Right lobe of liver (tissue), 6 donors: ENCODE measurements around the gene PTPRCAP. TPM values are rescaled to one million over a fixed set of nuclear protein-coding genes. Genes with fewer than 3 reads are reported as not detected.
"Not testable (repeated sequence)": the region's sequence is repeated elsewhere in the genome, so short reads cannot be mapped to it uniquely, and the experiment has no call there.

Experiments
- ATAC-seq, 4 donors: fragments of 200-7000 bp; cut with Tn5 transposase; one replicate each; pipeline ENCODE4 v1.9.1; 2020; ENCODE audit warnings: mild to moderate bottlenecking in 4 of 4, moderate library complexity in 4 of 4
- DNase-seq, 3 donors: peaks; one replicate each; pipeline ENCODE4 v3.0.0-alpha.2; 2020
- H3K27ac ChIP-seq, 3 donors: fragments of 200-600 bp; one replicate each; pipeline ENCODE4 v1.8.0; 2022
- H3K27me3 ChIP-seq, 2 donors: fragments of 200-600 bp; one replicate each; pipeline ENCODE4 v1.8.0; 2022
- H3K36me3 ChIP-seq, 4 donors: fragments of 200-600 bp; sonication (generic) in 1 of 4; one replicate each; pipeline versions ENCODE4 v1.5.1 to v1.8.0; 2017 to 2022; ENCODE audit warnings: control low read depth in 1 of 4
- H3K4me1 ChIP-seq, 4 donors: fragments of 200-600 bp; sonication (generic) in 1 of 4; one replicate each; pipeline versions ENCODE4 v1.5.1 to v1.8.0; 2017 to 2022; ENCODE audit warnings: control low read depth in 1 of 4
- H3K4me3 ChIP-seq, 3 donors: fragments of 200-600 bp; one replicate each; pipeline ENCODE4 v1.8.0; 2022
- H3K9me3 ChIP-seq, 4 donors: fragments of 200-600 bp; sonication (generic) in 1 of 4; one replicate each; pipeline versions ENCODE4 v1.5.1 to v1.8.0; 2017 to 2022; ENCODE audit warnings: control low read depth in 1 of 4
- CTCF ChIP-seq, 4 donors: fragments of 200-600 bp in 3 of 4; fragments of 450-650 bp in 1 of 4; IDR thresholded peaks; one replicate each; pipeline versions ENCODE4 v1.5.1 to v1.8.0; 2016 to 2022; ENCODE audit warnings: antibody characterized with exemption in 4 of 4, mild to moderate bottlenecking in 2 of 4
- POLR2A ChIP-seq: fragments of 450-650 bp; IDR thresholded peaks from one replicate; pipeline ENCODE4 v1.6.1; 2017; ENCODE audit warnings: antibody characterized with exemption, mild to moderate bottlenecking
- WGBS: methylation state at CpG from one replicate; pipeline ENCODE4 v1.1.6; 2018; ENCODE audit warnings: low coverage, low lambda C conversion rate; ENCODE audit not compliant: insufficient coverage; ENCODE audit errors: missing lambda C conversion rate; 5-methylcytosine and 5-hydroxymethylcytosine counted together
- intact Hi-C, 2 donors: fragments of 100-400 bp; cut with DNase I; formaldehyde crosslinking; loops; one replicate each; pipeline versions ENCODE4 v1.11.2 to v1.14.1; 2022
- total RNA-seq, 6 experiments: library from RNA; depleted of rRNA in 2 of 6; stranded (reverse); fragments of >200 nt in 2 of 6; fragmentation: NEBNext Ultra II Directional in 3 of 6; extraction: Animal tissue kit (Norgen Biotek cat#: 25700) in 3 of 6; gene quantifications; one replicate each; pipeline versions ENCODE4 v1.1.0 to v1.2.4, GENCODE V29; 2016 to 2023
- donor health status: DM: no; HTN: yes; CAD: no.
- donor health status: DM: no; HTN: no; CAD: no.
- donor health status: DM: no; HTN: no; CAD: no.
- donor health status: DM: no; HTN: yes; CAD: no.
- donor health status: DM: no; HTN: yes; CAD: no.

Gene PTPRCAP
- total RNA-seq, 6 experiments from 2014 or later, result 0.72 to 2.8 (median 2.1) TPM

- 25% methylated on average over 8 of the region's 13 CpGs for WGBS
- intact Hi-C loops, result no loop called here
- Histone ChIP-seq H3K27me3 (no peaks in the 10 kb centered on the region), H3K27ac (peak overlapping the region in 1 of 3 donors; percentile 38), H3K4me3 (peak overlapping the region in 1 of 3 donors; percentile 44), H3K9me3 (no peaks in the 10 kb centered on the region), H3K36me3 (peaks cover 0 to 7% (median 0%) of the 10 kb centered on the region in 4 donors), H3K4me1 (peaks cover 0 to 24% (median 5%) of the 10 kb centered on the region in 4 donors)
- TF ChIP-seq CTCF (IDR thresholded peaks at IDR 0.05) (no peak), POLR2A (no peak)
- peak in 1 of 3 donors; percentile 46 for DNase-seq
- no peak for ATAC-seq
Measured at GRCh38 chr11:67404515-67405195, 32.8 kb downstream of the PTPRCAP start.

DNA sequence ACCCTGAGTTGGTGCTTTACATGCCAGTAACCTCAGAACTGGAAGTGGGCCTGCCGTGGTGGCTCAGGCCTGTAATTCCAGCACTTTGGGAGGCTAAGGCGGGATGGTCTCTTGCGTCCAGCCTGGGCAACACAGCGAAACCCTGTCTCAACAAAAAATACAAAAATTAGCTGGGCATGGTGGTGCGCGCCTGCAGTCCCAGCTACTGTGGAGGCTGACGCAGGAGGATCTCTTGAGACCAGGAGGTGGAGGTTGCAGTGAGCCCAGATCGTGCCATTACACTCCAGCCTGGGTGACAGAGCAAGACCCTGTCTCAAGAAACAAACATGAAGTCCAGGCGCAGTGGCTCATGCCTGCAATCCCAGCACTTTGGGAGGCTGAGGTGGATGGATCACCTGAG lies 34.4 kb downstream of the PTPRCAP start:
- H3K27ac ChIP-seq, H3K9me3 ChIP-seq, DNase-seq, H3K4me3 ChIP-seq, intact Hi-C loops, H3K27me3 ChIP-seq, ATAC-seq: not testable (repeated sequence)
- Histone ChIP-seq H3K4me1 (peaks cover 0 to 24% (median 5%) of the 10 kb centered on the region in 4 donors), H3K36me3 (peaks cover 0 to 22% (median 9%) of the 10 kb centered on the region in 4 donors)
- 85% methylated on average over 6 of the region's 9 CpGs for WGBS

DNA sequence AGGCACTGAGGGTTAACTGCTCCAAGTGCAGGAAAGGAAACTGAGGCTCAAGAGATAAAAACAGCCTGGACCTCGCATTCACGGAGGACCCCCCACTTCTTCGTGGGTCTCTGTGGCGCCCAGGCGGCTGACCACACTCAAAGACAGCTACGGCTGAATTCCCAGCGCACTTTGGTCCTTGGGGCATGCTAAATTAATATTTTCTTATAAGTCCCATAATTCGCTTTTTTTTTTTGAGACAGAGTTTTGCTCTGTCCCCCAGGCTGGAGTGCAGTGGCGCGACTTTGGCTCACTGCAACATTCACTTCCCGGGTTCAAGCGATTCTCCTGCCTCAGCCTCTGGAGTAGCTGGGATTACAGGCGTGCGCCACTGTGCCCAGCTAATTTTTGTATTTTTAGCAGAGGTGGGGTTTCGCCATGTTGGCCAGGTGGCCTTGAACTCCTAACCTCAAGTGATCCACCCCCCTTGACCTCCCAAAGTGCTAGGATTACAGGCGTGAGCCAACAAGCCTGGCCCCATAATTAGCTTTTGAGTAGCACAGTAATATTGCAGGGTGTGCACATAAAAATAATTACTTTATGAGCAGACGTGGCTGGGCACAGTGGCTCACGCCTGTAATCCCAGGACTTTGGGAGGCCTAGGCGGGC lies 35.2 kb downstream of the PTPRCAP start:
- WGBS, result 58% methylated on average over 15 of the region's 19 CpGs
- DNase-seq, H3K27me3 ChIP-seq, intact Hi-C loops, H3K9me3 ChIP-seq, ATAC-seq: not testable (repeated sequence)
- H3K36me3 ChIP-seq, result peaks cover 3 to 30% (median 14%) of the 10 kb centered on the region in 4 donors
- H3K4me3 ChIP-seq, result peak overlapping the region in 2 of 3 donors; percentile 26 to 98
- H3K27ac ChIP-seq, result peak overlapping the region in 2 of 3 donors; percentile 73 to 88
- H3K4me1 ChIP-seq, result peaks cover 0 to 24% (median 5%) of the 10 kb centered on the region in 4 donors

- peaks cover 0 to 24% (median 5%) of the 10 kb centered on the region in 4 donors for H3K4me1 ChIP-seq
- WGBS, result 0% methylated on average over 9 of the region's 73 CpGs
- peak; percentile 93 to 95 (median 94) for DNase-seq
Measured at GRCh38 chr11:67401495-67402191, 35.8 kb downstream of the PTPRCAP start, which contains the start of gene PPP1CA. TSS of gene PPP1CA (minus strand) at chr11:67401858. CDS start at chr11:67401782, 76 bp downstream.

More at GRCh38 chr11:67401495-67402191, 35.8 kb downstream of the PTPRCAP start, which contains the start of gene PPP1CA:
- Histone ChIP-seq H3K27me3 (no peaks in the 10 kb centered on the region), H3K9me3 (no peaks in the 10 kb centered on the region), H3K36me3 (peaks cover 3 to 31% (median 17%) of the 10 kb centered on the region in 4 donors), H3K27ac (peak within 1 kb of the TSS; percentile 77 to 90 (median 88)), H3K4me3 (peak within 1 kb of the TSS; percentile 95 to 99 (median 98))
- peak; percentile 82 to 93 (median 86) for ATAC-seq
- intact Hi-C loops, result no loop called here
- TF ChIP-seq POLR2A, result peak; percentile 67
- TF ChIP-seq CTCF (IDR thresholded peaks at IDR 0.05), result peak; percentile 28 to 76 (median 38)
